NCI-H69 (cell line): ENCODE measurements around the gene CYBA.
A peak's percentile ranks its signal among the peaks of the same experiment; 100 is the strongest.
"Not testable (repeated sequence)": the region's sequence is repeated elsewhere in the genome, so short reads cannot be mapped to it uniquely, and the experiment has no call there.

Source experiments
- DNase-seq: peaks from one replicate; lab custom pipeline; 2025; lab: John Stamatoyannopoulos, UW

The CYBA gene

DNA sequence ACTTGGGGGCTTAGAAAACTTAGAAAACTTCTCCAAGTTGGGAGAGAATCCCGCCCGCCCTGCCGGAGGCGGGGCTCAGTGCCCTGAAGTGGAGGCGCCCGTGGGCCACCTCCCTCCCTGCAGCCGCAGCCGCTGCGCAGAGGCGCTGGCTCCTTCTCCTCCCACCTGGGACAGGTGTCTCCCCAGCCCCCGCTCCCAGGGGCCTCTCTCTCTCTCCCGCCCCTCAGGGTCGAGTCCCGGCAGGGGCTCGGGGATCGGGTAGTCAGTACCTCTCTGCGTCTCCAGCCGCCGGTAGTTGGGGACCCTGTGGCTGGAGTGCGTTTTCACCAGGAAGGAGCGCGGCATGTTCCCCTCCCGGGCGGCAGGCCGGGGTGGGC, 35.2 kb upstream of the CYBA start:
- no peak for DNase-seq

DNA sequence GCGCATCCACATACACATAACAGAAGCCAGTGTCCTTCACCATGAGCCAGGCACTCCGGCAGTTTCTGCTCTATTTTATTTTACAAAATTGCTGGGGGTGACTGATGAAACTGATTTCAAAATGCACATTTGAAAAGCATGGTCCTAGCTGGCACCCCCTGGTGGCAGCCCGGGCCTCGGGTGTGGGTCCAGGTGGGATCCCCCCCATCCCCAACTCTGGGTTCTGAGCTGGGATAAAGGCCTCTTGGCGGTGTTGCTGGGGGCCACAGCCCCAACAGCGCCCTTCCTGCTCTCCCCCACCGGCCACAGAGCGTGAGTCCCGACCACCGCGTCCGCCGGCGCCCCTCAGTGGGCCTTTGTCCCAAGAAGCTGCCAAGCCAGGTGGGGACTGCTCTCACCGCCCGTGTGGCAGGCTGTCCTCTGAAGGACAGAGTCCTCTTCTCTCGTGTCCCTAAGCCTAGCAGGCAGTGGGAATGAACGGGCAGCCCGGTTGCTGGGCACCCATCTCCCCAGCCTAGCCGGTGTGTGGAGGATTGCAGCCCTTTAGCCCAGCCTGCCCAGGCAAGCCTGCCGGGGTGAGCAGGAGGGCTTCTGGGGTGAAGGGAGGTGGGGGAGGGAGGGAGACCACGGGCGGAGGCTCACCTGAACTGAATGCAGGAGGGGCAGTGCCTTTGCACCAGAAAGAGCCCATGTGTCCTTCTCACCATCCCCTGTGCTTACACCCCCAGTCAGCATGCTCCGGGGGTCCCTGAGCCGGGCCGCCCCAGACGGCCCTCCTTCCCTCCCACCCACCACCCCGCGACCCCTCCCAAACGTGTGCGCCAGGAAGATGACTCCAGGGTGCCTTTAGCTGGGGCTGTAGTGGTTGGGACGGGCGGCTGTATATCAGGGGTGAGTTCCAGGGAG, 34.6 kb upstream of the CYBA start:
- DNase-seq: no peak

DNA sequence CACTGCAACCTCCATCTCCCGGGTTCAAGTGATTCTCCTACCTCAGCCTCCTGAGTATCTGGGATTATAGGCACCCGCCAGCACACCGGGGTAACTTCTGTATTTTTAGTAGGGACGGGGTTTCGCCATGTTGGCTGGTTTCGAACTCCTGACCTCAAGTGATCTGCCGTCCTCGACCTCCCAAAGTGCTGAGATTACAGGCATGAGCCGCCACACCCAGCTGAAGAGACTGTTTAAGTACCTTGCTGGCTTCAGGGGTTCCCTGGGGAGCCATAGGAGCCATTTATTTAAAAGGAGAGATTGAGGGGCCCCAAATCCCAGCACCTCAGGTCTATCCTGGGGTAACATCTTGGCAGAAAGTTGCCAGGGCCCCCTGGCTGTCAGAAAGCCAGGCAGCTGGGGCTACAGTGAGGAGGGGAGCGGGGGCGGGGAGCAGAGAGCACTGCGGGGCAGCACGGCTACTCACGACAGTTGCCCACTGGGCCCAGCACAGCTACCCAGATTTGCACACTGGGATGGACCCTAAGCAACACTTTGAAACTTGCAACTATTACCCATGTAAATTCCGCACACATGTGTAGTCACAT, 33.8 kb upstream of the CYBA start:
- DNase-seq: no peak

DNA sequence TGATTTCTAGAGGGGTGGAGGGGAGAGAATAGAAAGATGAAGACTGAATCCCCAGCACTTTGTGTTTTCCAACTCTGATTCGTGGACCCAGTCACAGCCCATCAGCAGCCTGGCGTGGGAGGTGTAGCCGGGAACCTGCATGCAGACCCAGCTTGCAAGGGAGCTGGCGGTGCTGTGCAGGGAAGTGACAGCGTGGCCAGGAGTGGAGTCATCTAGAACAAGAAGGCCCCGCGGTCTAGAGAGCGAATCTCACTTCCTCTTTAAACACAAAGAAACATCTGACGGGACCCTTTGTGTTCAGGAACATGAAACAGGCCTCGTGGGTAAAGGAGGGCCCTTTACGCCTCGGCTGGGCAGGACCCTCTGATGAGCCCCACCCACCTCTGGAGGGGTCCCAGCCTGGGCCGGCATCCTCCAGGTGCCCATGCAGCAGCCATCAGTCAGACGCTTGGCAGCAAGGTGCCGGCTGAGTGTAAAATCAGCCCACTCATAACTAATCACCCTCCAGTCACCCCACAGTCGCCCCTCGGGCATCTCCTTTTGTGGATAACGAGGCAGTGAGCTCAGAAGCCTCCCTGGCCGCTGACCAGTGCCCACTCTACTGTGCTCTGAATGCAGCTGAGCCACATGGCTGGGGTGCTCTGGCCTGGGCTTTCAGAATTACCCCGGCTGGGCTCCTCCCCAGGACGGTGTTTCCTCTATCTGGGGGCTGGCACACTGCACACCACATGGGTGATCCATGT, 31.0 kb upstream of the CYBA start:
- DNase-seq: no peak

DNA sequence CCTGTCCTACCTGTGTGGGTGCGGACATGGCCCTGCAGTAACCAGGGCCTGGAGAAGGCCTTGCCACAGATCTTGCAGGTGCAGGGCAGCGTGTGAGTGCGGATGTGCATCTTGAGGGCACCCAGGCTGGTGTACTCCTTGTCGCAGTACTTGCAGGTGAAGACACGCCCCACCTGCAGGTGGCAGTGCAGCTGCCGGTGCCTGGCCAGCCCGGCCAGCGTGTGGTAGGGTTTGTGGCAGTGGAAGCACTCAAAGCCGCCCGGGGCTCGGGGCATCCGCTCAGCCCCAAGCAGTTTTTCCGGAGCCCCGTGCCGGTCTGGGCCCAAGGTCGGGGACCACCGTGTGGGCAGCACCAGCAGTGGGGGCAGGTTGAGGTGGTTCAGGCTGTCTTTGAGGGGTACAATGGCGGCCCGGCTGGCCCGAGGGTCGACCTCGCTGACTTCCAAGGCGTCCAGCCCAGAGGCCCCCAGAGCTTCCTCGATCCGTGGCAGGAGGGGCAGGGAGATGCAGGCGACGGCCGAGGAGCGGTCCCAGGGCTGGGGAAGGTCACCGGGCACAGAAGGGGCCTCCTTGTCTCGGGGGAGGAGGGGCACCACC, 30.3 kb upstream of the CYBA start:
- peak; percentile 22 for DNase-seq

DNA sequence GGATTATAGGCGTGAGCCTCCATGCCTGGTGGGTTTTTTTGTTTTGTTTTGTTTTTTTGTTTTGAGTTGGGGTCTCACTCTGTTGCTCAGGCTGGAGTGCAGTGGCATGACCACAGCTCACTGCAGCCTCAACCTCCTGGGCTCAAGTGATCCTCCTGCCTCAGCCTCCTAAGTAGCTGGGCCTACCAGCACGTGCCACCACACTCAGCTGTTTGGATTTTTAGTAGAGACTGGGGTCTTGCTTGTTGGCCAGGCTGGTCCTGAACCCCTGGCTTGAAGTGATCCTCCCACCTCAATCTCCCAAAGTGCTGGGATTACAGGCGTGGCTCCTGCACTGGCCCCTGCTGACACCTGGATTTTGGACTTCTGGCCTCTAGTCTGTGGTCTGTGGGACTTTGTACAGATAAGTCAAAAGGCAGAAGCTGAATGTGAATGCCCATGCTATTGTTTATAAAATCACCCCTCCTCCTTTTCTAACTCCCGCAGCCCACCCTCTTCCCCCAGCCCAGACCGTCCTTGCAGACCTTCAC, 29.8 kb upstream of the CYBA start:
- no peak for DNase-seq

DNA sequence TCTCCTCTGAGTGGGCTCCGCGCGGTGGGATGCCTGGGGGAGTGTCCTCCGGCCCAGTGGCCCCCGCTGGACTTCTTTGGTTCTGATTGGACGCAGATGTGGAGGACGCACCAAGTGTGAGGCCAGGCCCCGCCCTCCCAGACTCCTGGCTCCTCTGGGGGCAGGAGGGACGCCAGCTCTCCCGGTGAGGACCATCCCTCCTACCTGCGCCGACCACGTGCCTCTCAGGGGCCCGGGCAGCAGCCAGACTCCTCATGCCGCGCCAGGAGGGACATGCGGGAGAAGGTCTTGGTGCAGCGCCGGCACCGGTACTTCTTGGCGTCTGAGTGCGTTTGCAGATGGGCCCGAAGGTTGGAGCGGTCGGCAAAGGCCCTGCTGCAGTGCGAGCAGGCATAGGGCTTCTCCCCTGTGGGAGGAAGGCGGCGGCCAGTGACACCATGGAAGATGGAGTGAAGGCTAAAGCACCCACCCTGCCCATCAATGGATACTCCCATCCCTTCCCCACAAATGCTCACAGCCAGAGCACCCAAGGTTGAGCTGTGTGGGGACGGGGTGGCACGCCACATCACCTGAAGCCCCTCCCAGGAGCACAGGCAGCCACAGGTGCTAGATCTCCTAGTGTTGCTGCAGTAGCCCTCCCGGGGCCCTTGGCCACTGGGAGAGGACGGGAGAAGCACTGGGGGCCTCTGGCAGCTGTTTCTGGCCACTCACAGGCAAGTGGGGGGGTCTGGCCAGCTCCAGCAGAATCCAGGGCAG, 27.5 kb upstream of the CYBA start:
- DNase-seq: peak; percentile 21

DNA sequence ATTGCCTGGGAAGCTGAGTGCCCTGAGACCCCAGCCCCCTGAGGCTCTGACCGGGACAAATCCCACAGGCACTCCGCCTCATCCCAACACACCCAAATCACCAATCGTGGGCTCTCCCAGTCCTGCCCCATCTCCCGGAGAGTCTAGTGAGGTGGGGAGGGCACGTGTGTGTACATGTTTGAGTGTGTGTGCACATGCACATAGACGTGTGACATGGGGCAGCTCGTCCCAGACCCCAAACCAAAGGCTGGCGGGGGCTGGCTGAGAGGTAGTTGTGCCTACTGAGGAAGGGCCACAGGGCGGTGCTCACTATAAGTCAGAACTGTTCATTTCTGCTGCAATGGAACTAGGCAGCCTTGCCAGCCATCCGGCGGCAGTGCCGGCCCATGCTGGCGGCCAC, 26.9 kb upstream of the CYBA start:
- no peak for DNase-seq

DNA sequence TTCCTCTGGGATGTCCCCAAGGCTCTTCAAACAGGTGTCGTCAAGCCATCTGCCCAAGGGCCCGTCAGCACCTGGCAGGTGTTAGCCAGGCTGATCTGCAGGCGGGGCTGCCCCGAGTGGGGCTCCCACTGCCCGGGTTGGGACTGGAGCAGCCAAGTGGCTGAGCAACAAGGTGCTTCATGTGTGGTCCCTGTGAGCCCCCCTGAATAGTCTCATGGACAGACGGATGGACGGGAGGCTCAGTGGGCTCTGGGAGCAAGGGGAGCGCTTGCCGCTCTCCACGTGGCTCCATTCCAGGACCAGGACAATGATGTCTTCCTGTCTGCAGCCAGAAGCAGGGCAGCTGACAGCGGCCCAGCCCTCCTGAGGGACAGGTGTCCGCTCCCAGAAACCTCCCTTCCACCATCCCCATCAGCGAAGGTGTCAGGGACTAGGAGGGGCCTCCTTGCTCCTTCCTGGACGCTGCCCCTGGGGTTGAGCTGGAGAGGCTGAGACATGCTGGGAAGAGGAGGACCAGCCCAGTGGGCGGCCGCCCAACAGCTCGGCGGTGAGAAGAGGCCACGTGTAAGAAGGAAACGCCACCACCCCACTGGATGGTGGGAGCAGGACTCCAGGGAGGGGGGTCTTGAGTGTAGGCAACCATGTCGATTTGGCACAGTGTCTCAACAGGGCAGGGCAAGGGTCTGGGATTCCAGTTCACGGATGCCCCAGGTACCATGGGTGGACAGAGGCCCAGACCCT, 25.8 kb upstream of the CYBA start:
- no peak for DNase-seq

DNA sequence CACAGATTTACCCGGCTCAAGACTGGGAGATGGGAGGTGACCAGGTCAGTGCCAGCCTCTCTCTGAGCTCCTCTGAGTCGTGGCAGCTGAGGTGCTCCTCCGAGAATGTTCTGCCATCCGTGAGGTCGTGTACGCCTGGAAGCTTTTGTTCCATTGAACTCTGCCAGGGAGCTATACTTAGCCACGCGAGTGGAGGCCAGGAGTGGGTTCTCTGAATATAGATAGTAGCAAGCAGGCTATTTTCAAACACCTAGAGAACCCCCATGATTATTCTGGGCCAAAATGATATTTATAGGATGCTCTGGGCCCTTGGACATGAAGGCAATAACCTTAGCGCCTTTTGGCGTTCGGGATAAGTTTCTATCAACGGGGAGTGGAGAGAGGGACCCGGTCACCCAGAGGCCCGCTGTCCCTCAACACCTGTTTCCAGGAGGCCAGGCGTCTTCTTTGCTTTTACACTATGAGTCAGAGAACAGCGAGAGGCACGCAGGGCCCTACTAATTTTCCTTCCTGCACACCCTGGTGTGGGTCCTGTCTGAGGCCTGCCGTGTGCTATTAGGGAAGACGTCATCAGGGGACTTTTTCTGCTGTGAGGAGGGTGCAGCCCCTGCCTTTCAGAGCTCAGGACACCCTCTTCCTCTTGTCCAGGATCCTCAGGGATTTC, 23.0 kb upstream of the CYBA start:
- DNase-seq: no peak

DNA sequence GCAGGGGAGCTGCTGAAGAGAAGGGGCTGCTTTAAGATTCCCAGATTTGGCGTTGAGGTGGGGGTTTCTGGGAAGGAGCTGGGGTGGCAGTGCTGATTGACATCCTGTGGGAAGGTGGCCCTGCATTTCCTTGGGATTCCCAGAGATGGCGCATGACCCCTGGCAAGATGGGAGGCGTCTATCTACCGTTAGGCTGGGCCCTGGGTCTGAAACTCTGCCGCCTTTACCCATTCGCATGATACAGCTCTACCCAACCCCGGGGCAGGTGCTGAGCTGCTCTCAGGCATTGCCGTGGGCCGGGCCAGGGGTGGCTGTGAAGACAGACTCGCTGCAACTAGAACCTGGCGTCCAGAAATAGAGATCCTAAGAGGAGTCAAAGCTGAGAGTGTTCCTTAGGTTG, 21.9 kb upstream of the CYBA start:
- peak; percentile 23 for DNase-seq

DNA sequence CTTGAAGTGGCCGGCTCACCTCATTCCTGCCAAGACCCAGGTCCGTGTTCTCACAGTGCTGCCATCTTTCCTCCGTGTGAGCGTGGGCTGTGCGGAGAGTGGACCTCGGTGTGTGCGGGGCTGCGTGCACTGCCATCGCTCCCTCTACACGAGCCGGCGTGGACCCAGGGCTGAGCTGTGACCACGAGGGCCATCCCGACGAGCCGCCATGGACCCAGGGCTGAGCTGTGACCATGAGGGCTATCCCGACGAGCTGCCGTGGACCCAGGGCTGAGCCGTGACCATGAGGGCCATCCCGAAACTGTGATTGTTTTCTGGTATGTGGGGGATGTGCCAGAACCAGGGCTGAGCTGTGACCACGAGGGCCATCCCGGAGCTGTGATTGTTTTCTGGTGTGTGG, 21.0 kb upstream of the CYBA start:
- no peak for DNase-seq

DNA sequence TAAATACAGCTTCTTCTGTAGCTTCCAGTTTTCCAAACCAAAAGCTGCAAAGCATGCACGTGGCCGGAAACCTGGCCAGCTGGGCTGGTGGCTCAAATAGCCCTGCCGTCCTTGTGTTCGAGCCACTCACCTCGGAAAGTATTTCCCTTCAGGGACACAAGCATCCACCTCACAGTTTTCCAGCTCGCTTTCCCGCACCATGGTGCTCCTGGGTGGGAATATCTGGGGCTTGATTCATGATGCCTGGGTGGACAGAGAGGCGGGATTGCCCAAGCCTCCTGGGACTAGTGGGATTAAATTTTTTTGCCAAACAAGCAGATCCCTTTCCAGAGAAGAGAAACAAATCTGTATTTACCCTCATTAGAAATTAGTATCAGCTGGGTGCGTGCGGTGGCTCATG, 19.1 kb upstream of the CYBA start:
- DNase-seq: no peak

DNA sequence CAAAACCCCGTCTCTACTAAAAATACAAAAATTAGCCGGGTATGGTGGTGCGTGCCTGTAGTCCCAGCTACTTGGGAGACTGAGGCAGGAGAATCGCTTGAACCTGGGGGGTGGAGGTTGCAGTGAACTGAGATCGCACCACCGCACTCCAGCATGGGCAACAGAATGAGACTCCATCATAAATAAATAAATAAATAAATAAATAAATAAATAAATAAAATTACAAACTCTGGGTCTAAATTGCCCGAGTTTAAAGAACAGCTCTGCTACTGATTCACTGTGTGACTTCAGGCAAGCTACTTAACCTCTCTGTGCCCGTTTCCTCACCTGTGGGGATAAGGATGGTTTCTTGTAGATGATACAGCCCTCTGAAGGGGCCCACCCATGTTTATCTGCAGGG, 18.6 kb upstream of the CYBA start:
- not testable (repeated sequence) for DNase-seq

DNA sequence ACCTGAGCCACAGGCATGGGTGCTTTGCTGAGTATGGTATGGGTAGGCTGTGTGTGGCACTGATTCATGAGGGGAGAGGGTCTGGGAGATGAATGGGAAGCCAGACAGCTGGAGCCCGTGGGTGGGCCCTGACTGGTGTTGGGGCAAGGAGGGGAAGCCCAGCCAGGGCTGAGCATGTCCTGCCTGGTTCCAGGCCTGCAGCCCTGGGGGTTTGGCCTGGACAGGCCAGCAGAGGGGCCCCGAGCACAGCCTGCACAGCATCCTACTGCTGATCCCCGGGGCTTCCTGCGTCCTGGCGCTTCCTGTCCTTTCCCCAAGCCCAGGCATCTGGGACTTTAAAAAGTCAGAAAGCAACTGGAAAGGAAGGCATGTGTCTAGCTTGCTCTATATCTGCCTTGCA, 16.6 kb upstream of the CYBA start:
- no peak for DNase-seq

DNA sequence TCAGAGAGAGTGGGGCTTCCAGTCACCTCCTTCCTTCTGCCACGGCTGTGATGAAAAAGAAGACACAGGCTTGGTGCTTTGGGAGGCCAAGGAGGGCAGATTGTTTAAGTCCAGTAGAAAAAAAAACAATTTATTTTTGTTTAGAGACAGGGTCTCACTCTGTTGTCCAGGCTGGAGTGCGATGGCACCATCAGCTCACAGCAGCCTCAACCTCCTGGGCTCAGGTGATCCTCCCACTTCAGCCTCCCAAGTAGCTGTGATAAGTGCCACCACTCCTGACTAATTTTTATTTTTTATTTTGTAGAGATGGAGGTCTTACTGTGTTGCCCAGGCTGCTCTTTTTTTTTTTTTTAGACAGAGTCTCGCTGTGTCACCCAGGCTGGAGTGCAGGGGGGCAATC, 14.7 kb upstream of the CYBA start:
- DNase-seq: no peak

DNA sequence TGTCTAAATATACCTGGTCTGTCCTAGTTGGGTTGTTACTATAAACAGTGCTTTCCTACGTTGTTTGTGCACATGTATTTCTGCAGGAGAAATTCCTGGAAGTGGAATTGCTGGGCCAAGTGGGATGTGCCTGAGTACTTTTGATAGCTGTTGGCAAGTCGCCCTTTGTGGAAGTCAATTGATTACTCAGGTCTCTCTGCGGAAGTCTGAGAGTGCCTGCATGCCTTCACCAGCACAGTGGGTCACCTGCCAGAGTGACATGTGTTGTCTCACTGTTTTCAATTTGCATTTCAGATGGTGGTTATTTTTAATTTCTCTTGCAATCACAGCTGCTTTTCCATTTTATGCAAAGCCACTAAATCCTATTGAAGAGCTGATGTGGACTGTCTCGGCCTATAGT, 14.3 kb upstream of the CYBA start:
- DNase-seq: no peak

DNA sequence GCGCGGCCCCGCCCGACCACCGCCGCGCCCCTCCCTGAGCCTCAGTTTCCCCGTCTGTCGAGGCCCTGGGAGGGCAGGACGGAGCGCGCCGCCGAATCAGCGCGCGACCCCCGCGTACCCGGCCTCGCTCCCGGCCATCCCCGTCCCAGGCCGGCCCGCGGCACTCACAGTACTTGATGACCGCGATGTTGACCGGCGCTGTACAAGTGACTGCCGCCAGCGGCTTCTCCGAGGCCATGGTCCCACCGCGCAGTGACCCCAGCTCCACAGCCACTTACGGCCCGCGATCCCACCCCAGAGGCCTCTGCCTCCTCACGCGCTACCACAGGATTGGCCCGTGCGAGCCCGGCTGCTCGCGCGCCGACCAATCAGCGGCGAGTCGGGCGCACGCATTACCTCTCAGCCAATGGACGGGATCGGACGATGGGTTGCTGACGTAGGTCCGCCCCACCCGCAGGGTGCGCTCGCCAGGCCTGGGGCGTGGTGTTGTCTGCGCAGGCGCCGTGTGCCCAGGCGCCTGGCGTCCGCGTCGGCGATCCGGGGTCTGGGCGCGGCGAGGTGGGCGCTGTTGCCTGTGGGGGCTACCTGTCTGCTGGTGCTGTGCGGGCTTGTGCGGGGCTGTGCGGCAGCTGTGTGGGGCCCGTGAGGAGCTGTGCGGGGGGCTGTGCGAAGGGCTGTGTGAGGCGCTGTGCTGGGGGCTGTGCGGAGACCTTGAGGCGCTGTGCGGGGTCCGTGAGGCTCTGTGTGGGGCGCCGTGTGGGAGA, 12.2 kb upstream of the CYBA start, which contains the start of gene MVD:
TSS of gene MVD (minus strand) at position 249 of the 764 bp plus-strand sequence. CDS start at position 238, 11 bp downstream.
- DNase-seq: peak; percentile 95

DNA sequence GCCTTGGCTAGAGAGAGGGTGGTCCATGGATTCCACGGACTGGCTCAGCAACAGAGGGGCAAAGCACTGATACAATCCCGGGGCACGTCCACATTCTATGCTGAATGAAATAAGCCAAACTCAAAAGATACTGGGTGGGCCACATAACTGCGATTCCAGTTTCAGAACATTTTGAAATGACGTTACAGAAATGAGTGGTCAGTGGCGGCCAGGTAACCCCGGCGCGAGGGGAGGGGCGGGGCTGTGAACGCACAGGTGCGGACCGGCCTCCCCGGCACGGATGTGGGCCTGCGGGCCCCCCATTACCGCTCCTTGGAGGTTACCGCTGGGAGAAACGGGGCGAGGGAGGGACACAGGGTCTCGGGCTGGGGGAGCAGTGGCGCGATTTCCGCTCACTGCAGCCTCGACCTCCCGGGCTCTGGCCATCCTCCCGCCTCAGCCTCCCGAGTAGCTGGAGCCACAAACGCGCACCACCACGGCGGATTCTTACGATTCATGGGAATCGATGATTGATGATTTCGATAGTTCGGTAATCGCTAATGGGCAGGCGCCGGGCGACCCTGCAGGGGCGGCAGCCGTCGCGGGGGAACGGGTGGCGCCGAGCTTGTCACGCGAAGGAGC, 11.5 kb upstream of the CYBA start:
- DNase-seq: no peak
